OCI-LY1 (cell line): ENCODE data around the gene MGA.

Source experiments
- H2AFZ ChIP-seq: fragments of 200-600 bp; sonication (generic), shearing (Covaris generic); 2 replicates; pipeline ENCODE4 v1.6.0; 2014; ENCODE audit warnings: antibody characterized with exemption, mild to moderate bottlenecking, low read length
- H3F3A ChIP-seq: fragments of 200-600 bp; sonication (generic), shearing (Covaris generic); 2 replicates; pipeline ENCODE4 v1.6.0; 2014; ENCODE audit warnings: mild to moderate bottlenecking, antibody characterized with exemption, low read length, moderate library complexity; ENCODE audit not compliant: insufficient read depth
- H3K27ac ChIP-seq: fragments of 200-600 bp; sonication (generic); 2 replicates; pipeline ENCODE4 v1.5.1; 2014; ENCODE audit warnings: low read length, mixed run types, mild to moderate bottlenecking, low read depth; ENCODE audit not compliant: poor library complexity, severe bottlenecking
- H3K27me3 ChIP-seq: fragments of 200-600 bp; sonication (generic); 2 replicates; pipeline ENCODE4 v1.6.0; 2014; ENCODE audit warnings: antibody characterized with exemption, mild to moderate bottlenecking, low read length, moderate library complexity; ENCODE audit not compliant: insufficient read depth
- H3K36me3 ChIP-seq: fragments of 200-600 bp; sonication (generic); 2 replicates; pipeline ENCODE4 v1.6.1; 2014; ENCODE audit warnings: mild to moderate bottlenecking, antibody characterized with exemption, low read length, moderate library complexity, mixed read lengths; ENCODE audit not compliant: insufficient read depth
- H3K4me1 ChIP-seq: fragments of 200-600 bp; sonication (generic); 2 replicates; pipeline ENCODE4 v1.5.1; 2014; ENCODE audit warnings: mild to moderate bottlenecking, low read length, moderate library complexity; ENCODE audit not compliant: insufficient read depth, severe bottlenecking
- H3K4me2 ChIP-seq: fragments of 200-600 bp; sonication (generic), shearing (Covaris generic); 2 replicates; pipeline ENCODE4 v1.6.1; 2014; ENCODE audit warnings: low read length
- H3K4me3 ChIP-seq: fragments of 200-600 bp; sonication (generic); 2 replicates; pipeline ENCODE4 v1.5.1; 2014; ENCODE audit warnings: low read length, low read depth, mild to moderate bottlenecking, mixed read lengths; ENCODE audit not compliant: poor library complexity, severe bottlenecking
- H3K79me2 ChIP-seq: fragments of 200-600 bp; shearing (Covaris generic); 2 replicates; pipeline ENCODE4 v1.6.1; 2016; ENCODE audit warnings: mixed run types, low read length, mixed read lengths; ENCODE audit not compliant: insufficient read depth
- H3K9ac ChIP-seq: fragments of 200-600 bp; sonication (generic), shearing (Covaris generic); 2 replicates; pipeline ENCODE4 v1.6.1; 2014; ENCODE audit warnings: mild to moderate bottlenecking, low read length, mixed read lengths
- H3K9me2 ChIP-seq: fragments of 200-600 bp; sonication (generic), shearing (Covaris generic); 2 replicates; pipeline ENCODE4 v1.6.1; 2014; ENCODE audit warnings: low read depth, mild to moderate bottlenecking, low read length, mixed read lengths
- H3K9me3 ChIP-seq: fragments of 200-600 bp; shearing (Covaris generic); 2 replicates; pipeline ENCODE4 v1.6.1; 2014; ENCODE audit warnings: low read length, mixed read lengths
- H4K20me1 ChIP-seq: fragments of 200-600 bp; sonication (generic), shearing (Covaris generic); 2 replicates; pipeline ENCODE4 v1.6.0; 2016; ENCODE audit warnings: mild to moderate bottlenecking, low read length; ENCODE audit not compliant: insufficient read depth
- EZH2 ChIP-seq: fragments of 200-600 bp; sonication (generic), shearing (Covaris generic); IDR thresholded peaks from 2 replicates; pipeline ENCODE4 v1.8.0; 2017; ENCODE audit warnings: borderline replicate concordance, mixed run types, mild to moderate bottlenecking, antibody characterized with exemption, low read length, moderate library complexity, mixed read lengths
- TF ChIP-seq, protein P1 (sequence below): fragments of 200-600 bp; sonication (generic), shearing (Covaris generic); IDR thresholded peaks from 2 replicates; pipeline ENCODE4 v1.5.1; 2017; ENCODE audit warnings: mild to moderate bottlenecking, antibody characterized with exemption, low read length, moderate library complexity, mixed read lengths

Gene MGA

DNA sequence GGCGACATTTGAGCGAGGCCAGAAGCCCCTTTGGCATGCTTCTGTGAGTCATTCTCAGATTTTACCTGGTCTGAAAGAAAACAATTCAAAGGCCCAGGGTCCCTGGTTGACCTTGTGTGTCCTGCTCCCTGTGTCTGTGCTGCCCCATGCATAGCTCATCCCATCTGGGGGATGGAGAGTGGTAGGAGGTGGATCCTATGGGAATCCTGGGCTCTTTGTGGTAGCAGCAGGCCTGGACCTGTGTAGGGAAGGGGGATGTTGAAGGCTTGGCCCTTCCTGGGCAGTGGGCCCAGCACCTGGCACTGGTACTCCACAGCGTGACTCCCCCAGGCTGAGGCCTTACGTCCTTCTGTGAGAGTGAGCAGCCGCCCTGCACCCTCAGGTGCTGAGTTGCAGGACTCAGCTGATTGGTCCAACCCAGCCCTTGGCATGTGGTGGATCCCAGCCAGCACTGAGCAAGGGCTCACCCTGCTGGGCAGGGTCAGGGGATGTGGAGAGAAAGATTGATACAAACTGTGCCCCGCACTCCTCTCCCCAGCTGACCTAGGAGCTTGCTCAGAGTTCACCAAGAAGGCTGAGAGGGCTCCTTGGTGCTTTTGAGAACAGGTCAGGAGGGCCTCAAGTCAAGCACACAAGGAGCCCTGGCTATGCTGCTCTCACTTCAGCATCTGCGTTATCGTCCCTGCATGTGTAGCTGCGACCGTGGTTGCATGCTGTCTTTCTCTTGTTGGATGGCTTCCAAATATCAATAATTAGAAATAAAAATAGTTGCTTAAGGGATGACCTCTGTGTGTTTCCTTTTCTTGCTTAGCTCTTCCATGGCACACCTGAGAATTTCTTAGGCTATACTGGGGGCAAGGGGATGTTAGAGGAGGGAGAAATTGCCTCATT, 146.3 kb downstream of the MGA start:
- Histone ChIP-seq H3K9me3 (peaks cover under 1% of the 10 kb centered on the region; the same call in 1 of the 2 replicates), H3K27me3 (no peaks in the 10 kb centered on the region), H3K9ac (no peak overlapping the region), H3K4me1 (peaks cover 21% of the 10 kb centered on the region), H3K9me2 (no peaks in the 10 kb centered on the region), H3K27ac (no peak overlapping the region), H3F3A (no peaks in the 10 kb centered on the region), H4K20me1 (no peaks in the 10 kb centered on the region), H2AFZ (no peak overlapping the region), H3K79me2 (no peaks in the 10 kb centered on the region), H3K4me2 (no peak overlapping the region), H3K36me3 (peaks cover 3% of the 10 kb centered on the region), H3K4me3 (no peak overlapping the region)
- TF ChIP-seq, protein P1, sequence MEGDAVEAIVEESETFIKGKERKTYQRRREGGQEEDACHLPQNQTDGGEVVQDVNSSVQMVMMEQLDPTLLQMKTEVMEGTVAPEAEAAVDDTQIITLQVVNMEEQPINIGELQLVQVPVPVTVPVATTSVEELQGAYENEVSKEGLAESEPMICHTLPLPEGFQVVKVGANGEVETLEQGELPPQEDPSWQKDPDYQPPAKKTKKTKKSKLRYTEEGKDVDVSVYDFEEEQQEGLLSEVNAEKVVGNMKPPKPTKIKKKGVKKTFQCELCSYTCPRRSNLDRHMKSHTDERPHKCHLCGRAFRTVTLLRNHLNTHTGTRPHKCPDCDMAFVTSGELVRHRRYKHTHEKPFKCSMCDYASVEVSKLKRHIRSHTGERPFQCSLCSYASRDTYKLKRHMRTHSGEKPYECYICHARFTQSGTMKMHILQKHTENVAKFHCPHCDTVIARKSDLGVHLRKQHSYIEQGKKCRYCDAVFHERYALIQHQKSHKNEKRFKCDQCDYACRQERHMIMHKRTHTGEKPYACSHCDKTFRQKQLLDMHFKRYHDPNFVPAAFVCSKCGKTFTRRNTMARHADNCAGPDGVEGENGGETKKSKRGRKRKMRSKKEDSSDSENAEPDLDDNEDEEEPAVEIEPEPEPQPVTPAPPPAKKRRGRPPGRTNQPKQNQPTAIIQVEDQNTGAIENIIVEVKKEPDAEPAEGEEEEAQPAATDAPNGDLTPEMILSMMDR = peak; percentile 34; the same call in 1 of the 2 replicates
- no peak for TF ChIP-seq EZH2

DNA sequence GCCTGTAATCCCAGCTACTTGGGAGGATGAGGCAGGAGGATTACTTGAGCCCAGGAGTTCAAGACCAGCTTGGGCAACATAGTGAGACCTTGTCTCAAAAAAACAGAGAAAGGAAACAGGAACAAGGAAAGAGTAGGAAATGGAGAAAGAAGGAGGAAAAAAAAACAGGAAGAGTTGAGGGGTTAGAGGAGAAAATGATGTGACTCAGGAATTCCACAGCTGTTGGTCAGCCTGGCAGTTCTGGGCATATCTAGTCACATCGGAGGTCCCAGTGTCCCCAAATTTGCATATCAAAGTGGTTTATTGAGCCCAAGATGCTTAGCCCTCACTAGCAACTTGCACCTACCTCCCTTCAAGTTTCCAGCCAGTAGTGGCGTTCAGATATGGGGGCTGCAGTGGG, 148.9 kb downstream of the MGA start:
- Histone ChIP-seq H3K9ac (no peak overlapping the region; the same call in 1 of the 2 replicates), H3K27me3 (no peaks in the 10 kb centered on the region), H3K4me3 (no peak overlapping the region), H2AFZ (no peak overlapping the region), H3K36me3 (no peaks in the 10 kb centered on the region), H3F3A (no peaks in the 10 kb centered on the region), H3K79me2 (no peaks in the 10 kb centered on the region), H3K9me2 (no peaks in the 10 kb centered on the region), H3K9me3 (no peaks in the 10 kb centered on the region), H3K4me2 (no peak overlapping the region), H3K27ac (no peak overlapping the region), H4K20me1 (no peaks in the 10 kb centered on the region), H3K4me1 (peaks cover 21% of the 10 kb centered on the region)
- no peak for TF ChIP-seq EZH2
- TF ChIP-seq, protein P1 = no peak

DNA sequence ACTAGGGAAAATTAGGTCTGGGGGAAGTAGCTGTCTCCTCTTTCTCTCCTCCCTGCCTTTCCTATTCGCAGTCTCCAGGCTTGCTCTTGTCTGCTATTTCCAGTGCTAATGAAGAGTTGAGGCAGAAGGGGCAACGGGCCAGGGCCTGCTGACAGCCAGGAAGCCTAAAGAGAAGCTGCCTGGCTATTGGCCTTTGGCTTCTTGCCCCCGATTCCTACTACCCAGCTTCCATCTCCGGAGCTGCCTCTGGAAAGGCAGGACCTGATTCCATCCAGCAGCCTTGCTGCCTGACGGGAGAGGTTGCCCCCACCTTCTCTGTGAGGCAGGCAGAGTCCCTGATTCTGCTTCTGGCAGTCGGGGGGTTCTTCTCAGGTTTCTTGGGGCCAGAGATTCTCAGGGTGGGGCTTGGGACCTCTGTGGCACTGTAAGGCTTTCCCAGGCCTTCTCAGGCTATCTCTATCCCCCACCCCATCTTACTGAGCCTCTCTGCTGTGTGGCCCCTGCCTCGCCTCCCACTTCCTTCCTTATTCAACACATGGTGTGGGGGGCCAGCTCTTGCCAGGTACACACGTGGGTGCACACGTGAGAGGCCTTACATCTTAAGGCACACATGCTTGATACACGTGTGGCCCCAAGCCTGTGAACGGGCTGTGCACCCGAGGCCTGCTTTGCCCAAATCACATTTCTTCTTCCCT, 149.5 kb downstream of the MGA start:
- Histone ChIP-seq H3K27ac (peak overlapping the region; percentile 11), H3K27me3 (no peaks in the 10 kb centered on the region), H3K36me3 (no peaks in the 10 kb centered on the region), H3K4me3 (no peak overlapping the region), H3K9me3 (no peaks in the 10 kb centered on the region), H3K4me2 (no peak overlapping the region), H4K20me1 (no peaks in the 10 kb centered on the region), H2AFZ (no peak overlapping the region), H3K9ac (no peak overlapping the region; the same call in 1 of the 2 replicates), H3F3A (no peaks in the 10 kb centered on the region), H3K79me2 (no peaks in the 10 kb centered on the region), H3K9me2 (no peaks in the 10 kb centered on the region), H3K4me1 (peaks cover 21% of the 10 kb centered on the region)
- TF ChIP-seq, protein P1 = no peak
- no peak for TF ChIP-seq EZH2
